BJ (cell line): ENCODE results near the gene CNTN2. TPM values are rescaled to one million over a fixed set of nuclear protein-coding genes. Genes with fewer than 3 reads are reported as not detected.

Experiments
- CTCF ChIA-PET: fragments of 350-600 bp; formaldehyde crosslinking; extraction: SDS; loops from one replicate; lab custom pipeline; 2021; ENCODE audit warnings: antibody characterized with exemption, inconsistent platforms; lab: Yijun Ruan, JAX
- POLR2A ChIA-PET: fragments of 300-600 bp; sonication (Branson Sonifier 250); formaldehyde crosslinking; extraction: SDS; loops from one replicate; lab custom pipeline; 2021; ENCODE audit warnings: antibody characterized with exemption; lab: Charles Lee
- DNase-seq: peaks from one replicate; pipeline ENCODE4 v3.0.0-alpha.2; 2011; ENCODE audit warnings: low read depth
- H3K27me3 ChIP-seq: 2 replicates; pipeline ENCODE4 v1.6.0; 2011; ENCODE audit warnings: low read length; ENCODE audit not compliant: control insufficient read depth, insufficient read depth
- H3K36me3 ChIP-seq: 2 replicates; pipeline ENCODE4 v1.5.1; 2011; ENCODE audit warnings: low read length; ENCODE audit not compliant: control insufficient read depth, insufficient read depth
- H3K4me3 ChIP-seq: 2 replicates; pipeline ENCODE4 v1.5.1; 2011; ENCODE audit warnings: low read depth, mild to moderate bottlenecking, control low read depth, low read length
- polyA plus RNA-seq: library from polyadenylated mRNA; depleted of rRNA; stranded (reverse); fragments of >200 nt; gene quantifications from 2 replicates; pipeline ENCODE4 v1.2.3, GENCODE V29; 2011
- TF ChIP-seq, protein P1 (sequence below): IDR thresholded peaks from 2 replicates; pipeline ENCODE4 v1.5.1; 2011; ENCODE audit warnings: low read depth, mild to moderate bottlenecking, control low read depth, inconsistent platforms, low read length, moderate library complexity; ENCODE audit not compliant: insufficient read depth

CNTN2 gene
- polyA plus RNA-seq, 1 experiment: not detected

GRCh38 chr1:205016075-205016474 lies 26.9 kb upstream of the CNTN2 start:
- H3K27me3 ChIP-seq: peaks cover 1% of the 10 kb centered on the region; the same call in 1 of the 2 replicates
- no peak for DNase-seq
- POLR2A ChIA-PET: interaction anchor here (0.5 kb wide), 1 partner anchor 9 kb away, joined by 24 read pairs; no protein-coding TSS in a partner anchor
- TF ChIP-seq, protein P1, sequence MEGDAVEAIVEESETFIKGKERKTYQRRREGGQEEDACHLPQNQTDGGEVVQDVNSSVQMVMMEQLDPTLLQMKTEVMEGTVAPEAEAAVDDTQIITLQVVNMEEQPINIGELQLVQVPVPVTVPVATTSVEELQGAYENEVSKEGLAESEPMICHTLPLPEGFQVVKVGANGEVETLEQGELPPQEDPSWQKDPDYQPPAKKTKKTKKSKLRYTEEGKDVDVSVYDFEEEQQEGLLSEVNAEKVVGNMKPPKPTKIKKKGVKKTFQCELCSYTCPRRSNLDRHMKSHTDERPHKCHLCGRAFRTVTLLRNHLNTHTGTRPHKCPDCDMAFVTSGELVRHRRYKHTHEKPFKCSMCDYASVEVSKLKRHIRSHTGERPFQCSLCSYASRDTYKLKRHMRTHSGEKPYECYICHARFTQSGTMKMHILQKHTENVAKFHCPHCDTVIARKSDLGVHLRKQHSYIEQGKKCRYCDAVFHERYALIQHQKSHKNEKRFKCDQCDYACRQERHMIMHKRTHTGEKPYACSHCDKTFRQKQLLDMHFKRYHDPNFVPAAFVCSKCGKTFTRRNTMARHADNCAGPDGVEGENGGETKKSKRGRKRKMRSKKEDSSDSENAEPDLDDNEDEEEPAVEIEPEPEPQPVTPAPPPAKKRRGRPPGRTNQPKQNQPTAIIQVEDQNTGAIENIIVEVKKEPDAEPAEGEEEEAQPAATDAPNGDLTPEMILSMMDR: no peak
- H3K36me3 ChIP-seq: no peaks in the 10 kb centered on the region; the same call in 1 of the 2 replicates
- CTCF ChIA-PET: interaction anchor here (1.8 kb wide), 1 partner anchor 27 kb away, joined by 8 read pairs; no protein-coding TSS in a partner anchor
- H3K4me3 ChIP-seq: no peak overlapping the region

GRCh38 chr1:205016584-205016983 lies 26.4 kb upstream of the CNTN2 start:
- TF ChIP-seq, protein P1: no peak
- CTCF ChIA-PET: no interaction called here
- peaks cover 1% of the 10 kb centered on the region; the same call in 1 of the 2 replicates for H3K27me3 ChIP-seq
- DNase-seq: no peak
- H3K36me3 ChIP-seq: no peaks in the 10 kb centered on the region; the same call in 1 of the 2 replicates
- H3K4me3 ChIP-seq: no peak overlapping the region
- POLR2A ChIA-PET: interaction anchor here (0.5 kb wide), 1 partner anchor 10 kb away, joined by 24 read pairs; no protein-coding TSS in a partner anchor

DNA sequence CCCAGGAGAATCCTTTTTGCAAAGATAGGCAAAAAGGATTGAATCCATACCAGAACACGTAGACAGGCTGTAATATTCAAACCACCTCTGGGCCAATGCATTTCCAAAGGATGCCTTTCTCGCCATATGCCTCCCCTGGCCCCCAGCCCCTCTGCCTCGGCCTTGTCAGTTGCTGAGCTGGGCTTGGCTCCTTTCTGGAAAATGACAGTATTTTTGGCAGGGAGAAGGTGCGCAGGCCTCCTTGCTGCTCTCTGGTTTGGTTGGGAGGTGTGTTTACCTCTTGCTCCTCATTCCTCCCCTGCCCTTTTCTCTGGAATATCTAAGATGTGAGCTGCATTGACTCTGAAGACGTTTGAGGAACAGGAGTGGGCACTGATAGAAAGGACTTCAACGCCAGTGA lies 26.0 kb upstream of the CNTN2 start:
- Histone ChIP-seq H3K27me3 (peaks cover 1% of the 10 kb centered on the region; the same call in 1 of the 2 replicates), H3K4me3 (no peak overlapping the region), H3K36me3 (no peaks in the 10 kb centered on the region; the same call in 1 of the 2 replicates)
- TF ChIP-seq, protein P1: no peak
- CTCF ChIA-PET: no interaction called here
- POLR2A ChIA-PET: no interaction called here
- DNase-seq: no peak

DNA sequence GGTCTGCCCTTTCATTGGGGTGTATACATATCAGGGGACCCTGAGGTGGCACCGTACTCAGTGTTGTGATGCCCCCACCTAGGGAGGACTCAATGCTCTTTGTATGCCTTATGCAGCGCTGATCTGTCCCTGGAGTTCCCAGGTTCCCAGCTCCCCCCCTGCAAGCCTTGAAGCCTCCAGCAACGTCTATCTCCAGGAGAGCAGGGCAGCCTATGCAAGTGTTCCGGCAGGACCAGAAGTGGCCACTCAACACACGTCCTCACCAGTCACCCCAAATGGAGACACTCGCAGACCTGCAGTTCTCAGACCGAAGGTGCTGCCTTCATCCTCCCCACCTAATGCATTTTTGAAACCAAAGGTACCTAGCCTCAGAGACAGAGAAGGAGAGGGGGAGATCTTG lies 25.2 kb upstream of the CNTN2 start:
- Histone ChIP-seq H3K27me3 (peaks cover 1% of the 10 kb centered on the region; the same call in 1 of the 2 replicates), H3K4me3 (no peak overlapping the region), H3K36me3 (no peaks in the 10 kb centered on the region; the same call in 1 of the 2 replicates)
- CTCF ChIA-PET: no interaction called here
- no peak for DNase-seq
- POLR2A ChIA-PET: no interaction called here
- TF ChIP-seq, protein P1: no peak

DNA sequence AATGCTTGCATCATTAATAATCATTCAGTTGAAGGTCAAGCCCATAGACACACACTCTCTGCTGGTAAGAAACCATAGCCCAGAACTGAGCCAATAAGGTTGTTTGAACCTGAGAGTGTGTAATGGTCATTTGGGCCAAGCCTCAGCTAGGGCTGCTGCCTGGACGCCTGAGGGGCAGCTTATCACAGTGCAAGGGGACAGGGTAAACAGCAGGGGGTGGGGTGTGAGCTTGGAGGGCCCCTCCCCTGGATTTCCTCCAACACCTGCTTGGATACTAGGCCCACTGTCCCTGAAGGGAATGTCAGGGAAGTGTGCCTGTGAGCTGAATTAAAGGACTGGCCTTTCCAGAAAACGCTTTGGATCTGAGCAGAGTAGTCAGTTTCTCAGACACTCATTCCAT lies 24.6 kb upstream of the CNTN2 start:
- POLR2A ChIA-PET: no interaction called here
- no peak for DNase-seq
- no peaks in the 10 kb centered on the region; the same call in 1 of the 2 replicates for H3K36me3 ChIP-seq
- peaks cover 1% of the 10 kb centered on the region; the same call in 1 of the 2 replicates for H3K27me3 ChIP-seq
- CTCF ChIA-PET: interaction anchor here (1.2 kb wide), 1 partner anchor 14 kb away, joined by 4 read pairs; no protein-coding TSS in a partner anchor
- no peak overlapping the region for H3K4me3 ChIP-seq
- TF ChIP-seq, protein P1: no peak
